Ureter (tissue), 1 donor: ENCODE data around the gene BIN1. TPM values are rescaled to one million over a fixed set of nuclear protein-coding genes. Genes with fewer than 3 reads are reported as not detected.

Source experiments
- DNase-seq: peaks from one replicate; pipeline ENCODE4 v3.0.0-alpha.2; 2020; ENCODE audit warnings: low spot score
- total RNA-seq: library from RNA; stranded (reverse); gene quantifications from one replicate; pipeline ENCODE4 v1.2.4, GENCODE V29; 2023
- donor health status: DM: yes; HTN: yes; CAD: no.

The BIN1 gene
- total RNA-seq, 1 donor from 2014 or later: 51.6 TPM

- DNase-seq: no peak
These were observed 3.5 kb downstream of the BIN1 start for GRCh38 chr2:127103243-127104165.

DNA sequence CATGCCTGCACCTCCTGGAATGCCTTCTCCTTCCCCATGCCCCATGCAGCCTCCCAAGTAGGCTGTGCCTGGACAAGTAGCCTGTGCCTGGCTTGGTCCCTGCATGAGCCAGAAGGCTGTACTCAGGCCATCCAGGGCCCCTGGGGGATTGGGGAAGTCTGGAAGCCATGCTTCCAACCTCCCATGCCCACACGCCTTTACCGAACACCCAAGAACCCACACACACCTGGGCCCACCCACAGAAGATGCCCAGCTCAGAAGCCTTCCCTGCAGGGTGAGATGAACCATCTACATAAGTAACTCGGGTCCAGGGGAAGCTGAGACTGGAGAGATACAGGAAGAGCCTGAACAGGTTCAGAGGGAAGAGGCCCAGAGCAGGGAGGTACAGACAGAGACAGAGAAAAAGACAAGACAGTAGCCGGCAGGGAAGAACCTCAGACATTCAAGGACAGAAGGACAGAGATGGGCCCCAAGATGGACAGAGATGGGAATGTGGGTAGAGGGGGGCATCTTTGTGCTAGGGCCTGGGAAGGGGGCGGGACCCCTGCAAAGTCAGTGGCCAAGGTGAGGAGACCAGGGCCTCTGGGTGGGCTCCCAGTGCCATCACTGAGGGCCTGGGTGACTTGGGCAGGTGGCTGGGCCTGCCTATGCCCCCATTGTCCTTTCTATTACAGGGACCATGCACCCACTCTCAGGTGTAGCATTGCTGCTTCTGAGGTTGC is 4.3 kb downstream of the BIN1 start:
- DNase-seq: no peak

- no peak for DNase-seq
These were observed 5.0 kb downstream of the BIN1 start for GRCh38 chr2:127101756-127102477.

- no peak for DNase-seq
These were observed 5.8 kb downstream of the BIN1 start for GRCh38 chr2:127101048-127101611.

DNA sequence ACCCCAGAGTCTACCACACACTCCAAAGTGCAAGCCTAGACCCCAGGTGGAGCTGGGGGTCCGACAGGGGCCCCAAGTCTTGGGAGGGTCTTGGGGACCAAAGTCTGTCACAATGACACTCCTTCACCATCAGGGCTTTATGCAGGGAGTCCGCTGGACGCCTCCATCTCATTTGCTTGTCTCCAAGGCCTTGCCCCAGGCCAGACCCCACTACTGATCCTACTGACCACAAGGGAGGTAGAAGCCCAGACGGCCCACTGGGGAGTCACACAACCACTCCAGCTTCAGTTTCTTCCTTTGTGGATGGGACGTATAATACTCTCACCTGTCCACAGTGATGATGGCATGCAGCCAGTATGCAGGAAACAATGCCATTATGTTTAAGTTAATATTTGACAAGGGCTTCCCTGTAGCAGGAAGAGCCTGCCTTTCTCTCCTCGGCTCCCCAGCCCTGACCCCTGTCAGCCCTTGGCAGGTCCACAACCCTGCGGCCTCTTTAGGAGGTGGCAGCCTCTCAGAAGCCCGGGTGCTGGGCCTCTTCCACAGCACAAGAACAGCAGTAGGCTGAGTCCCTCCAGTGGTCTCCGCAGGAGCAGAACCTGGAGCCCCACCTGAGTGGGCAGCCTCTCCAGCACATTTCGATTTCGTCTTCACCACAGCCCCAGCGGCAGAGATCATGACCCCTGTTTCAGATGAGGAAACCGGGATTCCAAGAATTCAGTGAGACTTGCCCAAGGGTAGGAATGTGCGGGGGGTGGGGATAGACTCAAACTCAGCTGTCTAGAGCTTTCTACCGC is 6.5 kb downstream of the BIN1 start:
- peak; percentile 57 for DNase-seq

DNA sequence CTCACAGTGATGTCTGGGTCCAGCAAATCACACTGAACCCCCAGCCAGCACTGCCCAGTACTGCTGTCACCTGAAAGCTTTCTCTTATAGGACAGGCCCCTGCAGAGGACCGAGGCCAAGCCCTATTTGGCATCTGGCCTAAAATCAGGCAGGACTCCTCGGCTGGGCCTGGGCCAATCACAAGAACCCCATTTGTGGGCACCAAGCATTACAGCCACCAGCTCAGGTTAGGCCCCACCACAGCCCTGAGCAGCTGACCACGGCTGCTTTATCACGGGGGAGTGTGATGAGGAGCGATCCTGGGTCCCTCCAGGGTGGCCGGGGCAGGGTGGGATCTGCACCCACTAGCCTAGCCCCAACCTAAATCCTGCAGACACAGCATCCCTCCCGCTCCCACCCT is 8.2 kb downstream of the BIN1 start:
- no peak for DNase-seq

GRCh38 chr2:127097841-127098651 is 8.9 kb downstream of the BIN1 start:
- no peak for DNase-seq

DNA sequence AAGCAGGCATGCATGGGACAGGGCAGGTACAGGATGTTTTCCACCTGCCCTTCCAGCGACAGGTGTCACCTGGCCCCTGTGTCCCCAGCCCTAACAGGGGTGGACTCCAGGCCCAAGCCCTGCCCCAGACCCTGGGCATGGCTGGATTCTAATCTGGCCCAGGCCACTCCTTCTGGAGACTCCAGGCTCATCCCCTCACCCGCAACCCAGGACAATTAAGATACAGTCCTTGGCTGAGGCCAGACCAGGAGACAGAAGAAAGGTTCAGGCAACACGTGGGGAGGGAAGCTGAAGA is 9.5 kb downstream of the BIN1 start:
- DNase-seq: no peak

- no peak for DNase-seq
These were observed 10.1 kb downstream of the BIN1 start for GRCh38 chr2:127096718-127097470.

- DNase-seq: no peak
These were observed 10.7 kb downstream of the BIN1 start for GRCh38 chr2:127096280-127096679.

DNA sequence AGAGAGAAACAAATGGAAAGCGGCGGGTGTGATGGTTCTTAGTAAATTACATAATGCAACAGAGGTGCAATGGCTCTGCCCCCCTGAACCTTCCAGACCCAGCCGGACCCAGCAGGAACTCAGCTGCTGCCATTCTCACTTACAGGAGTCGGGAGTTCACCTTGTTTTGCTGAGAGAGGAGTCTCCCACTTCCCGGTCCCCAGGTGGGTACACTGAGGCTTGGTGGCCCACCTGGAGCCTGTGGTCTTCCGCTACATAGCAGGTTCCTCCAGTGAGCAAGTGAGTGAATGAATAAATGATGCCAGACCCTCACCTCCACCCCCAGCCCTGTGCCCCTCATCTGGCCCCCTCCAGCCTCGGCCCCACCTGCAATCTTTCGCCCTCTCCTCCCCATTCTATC is 11.2 kb downstream of the BIN1 start:
- DNase-seq: no peak

DNA sequence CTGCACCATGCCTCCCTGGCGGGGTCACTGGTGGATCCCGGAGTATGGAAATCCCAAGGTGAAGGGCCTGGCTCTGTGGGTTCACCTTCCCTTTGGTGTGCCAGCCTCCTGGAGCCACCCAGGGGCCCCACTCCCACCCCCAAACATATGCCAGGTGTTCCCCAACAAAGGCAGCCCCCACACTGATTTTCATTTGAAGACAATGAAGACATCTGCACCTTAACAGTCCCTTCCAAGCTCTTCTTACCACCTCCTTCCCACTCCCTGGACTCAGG is 11.7 kb downstream of the BIN1 start:
- no peak for DNase-seq

DNA sequence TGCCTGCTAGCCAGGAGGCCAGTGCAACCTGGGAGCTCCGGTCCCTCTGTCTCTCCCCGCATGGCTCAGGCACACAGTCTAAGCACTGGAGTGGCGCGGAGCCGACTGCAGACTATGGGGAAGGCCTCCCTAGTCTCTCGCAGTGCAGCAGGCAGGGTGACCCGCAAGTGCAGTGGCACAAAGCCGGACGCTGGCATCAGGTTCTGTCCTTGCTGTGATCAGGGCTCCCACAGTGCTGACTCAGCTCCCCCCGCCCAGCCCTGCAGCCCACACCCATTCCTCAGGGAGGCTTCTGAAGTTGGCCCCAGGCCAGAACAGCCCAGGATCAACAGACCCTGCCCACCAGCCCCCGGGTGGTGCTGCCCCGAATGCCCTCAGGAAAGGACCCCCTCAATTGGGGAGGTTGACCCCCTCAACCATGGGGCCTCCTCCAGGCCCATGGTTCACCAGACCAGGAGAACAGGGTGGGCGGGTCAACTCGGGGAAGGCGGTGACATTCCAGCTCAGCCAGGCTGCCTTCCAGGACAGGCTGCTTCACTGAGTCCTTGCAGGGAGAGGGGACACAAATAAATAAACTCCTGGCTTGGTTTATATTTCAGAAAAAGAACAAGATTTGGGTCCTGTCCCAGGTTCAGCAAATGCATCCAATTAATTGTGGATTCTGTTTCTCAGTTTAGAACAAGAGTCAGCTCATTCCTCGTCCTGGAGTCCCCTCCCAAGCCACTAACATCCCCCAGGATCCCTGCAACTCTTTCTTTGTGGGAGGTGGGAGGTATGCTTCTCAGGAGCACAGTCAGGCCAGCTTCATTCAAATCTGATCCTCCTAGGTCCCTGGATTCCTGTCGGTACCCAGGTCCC is 12.2 kb downstream of the BIN1 start:
- no peak for DNase-seq

DNA sequence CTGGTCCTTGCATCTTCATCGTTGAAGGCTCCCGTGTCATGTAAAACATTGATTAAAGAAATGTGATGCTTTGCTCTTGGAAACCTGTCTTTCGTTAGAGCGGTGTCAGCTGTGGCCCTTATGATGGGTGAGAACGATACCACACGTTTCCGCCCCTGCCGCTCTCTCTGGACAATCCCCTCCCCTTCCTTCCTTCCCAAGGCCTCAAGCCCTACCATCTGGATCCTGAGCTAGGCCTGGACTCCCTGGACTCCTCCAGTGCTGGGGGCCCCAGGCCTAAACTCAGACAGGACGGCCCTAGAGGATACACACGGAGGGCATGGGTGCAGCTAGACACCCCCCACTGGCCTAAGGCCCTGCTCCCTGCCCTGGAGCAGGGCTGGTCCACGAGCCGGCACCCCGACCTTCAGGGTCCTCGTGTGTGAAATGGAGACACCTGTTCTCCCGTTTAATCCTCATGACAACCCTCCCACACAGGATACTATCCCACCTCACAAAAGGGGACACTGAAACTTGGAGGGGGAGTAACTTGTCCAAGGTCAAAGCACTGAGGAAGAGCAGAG is 13.2 kb downstream of the BIN1 start:
- DNase-seq: no peak

DNA sequence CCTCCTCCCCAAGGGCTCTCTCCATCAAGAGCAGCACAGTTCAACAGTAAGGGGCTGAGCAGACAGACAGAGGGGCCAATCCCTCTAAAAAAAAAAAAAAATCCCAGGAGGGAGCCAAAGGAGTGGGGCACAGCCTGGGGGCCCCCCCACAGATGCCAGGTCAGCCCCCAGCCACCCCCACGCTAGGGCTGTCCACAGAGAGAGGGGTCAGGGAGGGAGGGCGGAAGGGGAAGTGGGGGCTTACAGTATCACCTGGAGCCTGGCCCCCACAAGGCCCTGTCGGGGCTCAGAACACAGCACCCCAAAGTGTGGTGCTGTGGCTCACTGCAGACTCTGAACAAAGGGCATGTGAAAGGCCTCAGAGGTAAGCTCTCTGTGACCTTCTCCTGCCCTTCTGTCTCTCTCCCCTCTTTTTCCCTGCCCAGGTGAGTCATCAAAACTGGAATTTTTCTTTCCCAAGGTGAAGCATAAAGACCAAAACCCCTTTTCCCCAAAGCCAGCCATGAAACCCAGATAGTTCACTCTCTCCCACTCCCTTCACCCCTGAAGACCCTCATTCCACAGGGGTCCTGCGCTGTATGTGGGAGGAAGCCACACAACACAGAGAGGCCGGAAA is 13.9 kb downstream of the BIN1 start:
- DNase-seq: no peak

GRCh38 chr2:127092306-127092705 is 14.6 kb downstream of the BIN1 start:
- DNase-seq: no peak

- DNase-seq: no peak
These were observed 15.1 kb downstream of the BIN1 start for GRCh38 chr2:127091886-127092285.

DNA sequence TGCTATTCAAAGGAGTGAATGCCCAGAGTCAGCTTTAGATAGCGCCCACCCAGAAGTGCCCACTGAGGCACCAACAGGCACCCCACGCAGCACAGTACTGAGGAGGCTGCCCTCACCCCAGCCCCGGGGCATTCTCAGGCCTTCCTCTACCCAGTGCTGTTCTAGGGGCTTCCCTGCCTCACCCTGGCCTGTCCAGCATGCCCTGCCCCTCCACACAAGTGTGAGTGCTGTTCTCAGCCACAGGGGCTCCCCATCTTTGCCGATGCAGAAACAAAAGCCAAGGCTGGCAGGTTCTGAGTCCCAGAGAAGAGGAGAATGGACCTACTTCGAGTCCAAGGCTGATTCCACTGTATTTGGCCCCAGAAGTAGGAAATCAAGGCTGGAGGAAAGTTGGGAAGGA is 15.8 kb downstream of the BIN1 start:
- no peak for DNase-seq
